Pancreas (tissue), 10 donors: ENCODE results near the gene KLF7. TPM values are rescaled to one million over a fixed set of nuclear protein-coding genes. Genes with fewer than 3 reads are reported as not detected.
A peak's percentile ranks its signal among the peaks of the same experiment; 100 is the strongest.

ENCODE experiments used
- ATAC-seq, 4 donors: fragments of 200-7000 bp; cut with Tn5 transposase; one replicate each; pipeline versions ENCODE4 v1.8.0 to v1.9.1; 2020; ENCODE audit warnings: mild to moderate bottlenecking in 4 of 4, moderate library complexity in 4 of 4
- DNase-seq, 6 donors: peaks; one replicate each; pipeline ENCODE4 v3.0.0-alpha.2; 2020
- FAIRE-seq: peaks from 2 replicates; lab custom pipeline; 2012; peaks lifted over from hg19 to GRCh38; lab: Jason Lieb, UNC
- H3K27ac ChIP-seq, 4 donors: fragments of 200-600 bp; sonication (generic); 1 replicate in 3 of 4; 2 replicates in 1 of 4; pipeline versions ENCODE4 v1.5.0 to v1.8.0; 2020
- H3K27me3 ChIP-seq, 4 donors: fragments of 200-600 bp; one replicate each; pipeline ENCODE4 v1.8.0; 2021
- H3K36me3 ChIP-seq, 3 donors: fragments of 200-600 bp; sonication (generic) in 1 of 3; one replicate each; pipeline versions ENCODE4 v1.5.0 to v1.8.0; 2020 to 2021
- H3K4me1 ChIP-seq, 3 donors: fragments of 200-600 bp; one replicate each; pipeline ENCODE4 v1.8.0; 2021
- H3K4me3 ChIP-seq, 4 donors: fragments of 200-600 bp; sonication (generic) in 2 of 4; one replicate each; pipeline versions ENCODE4 v1.5.0 to v1.8.0; 2020 to 2021
- H3K9me3 ChIP-seq, 4 donors: fragments of 200-600 bp; one replicate each; pipeline ENCODE4 v1.8.0; 2021
- CTCF ChIP-seq, 4 donors: fragments of 200-600 bp; sonication (generic) in 3 of 4; IDR thresholded peaks; one replicate each; pipeline versions ENCODE4 v1.5.0 to v1.8.0; 2021; ENCODE audit warnings: antibody characterized with exemption in 4 of 4
- WGBS, 2 donors: extraction: QIAGEN DNeasy Blood & Tissue Kit; methylation state at CpG; one replicate each; pipeline ENCODE4 v1.1.7; 2013; 5-methylcytosine and 5-hydroxymethylcytosine counted together
- intact Hi-C, 3 donors: fragments of 100-400 bp; cut with DNase I; formaldehyde crosslinking; loops; one replicate each; pipeline versions ENCODE4 v1.11.1 to v1.14.2; 2022
- polyA plus RNA-seq, 2 donors: library from polyadenylated mRNA; stranded (reverse); fragments of 200-250 nt; gene quantifications; one replicate each; pipeline ENCODE4 v1.2.3, GENCODE V29; 2013
- total RNA-seq, 6 donors: library from RNA; stranded (reverse); fragmentation: NEBNext Ultra II Directional in 4 of 6; extraction: Animal tissue kit (Norgen Biotek cat#: 25700) in 4 of 6; gene quantifications; one replicate each; pipeline versions ENCODE4 v1.2.1 to v1.2.4, GENCODE V29; 2021 to 2023
- donor health status: healthy with polysubstance abuse.
- donor health status: DM: no; HTN: no; CAD: no; lungs with moderate emphysema.
- donor health status: DM: no; HTN: no; CAD: no.
- donor health status: control.
- donor health status: control.
- donor health status: Bipolar disorder and iron deficiency.
- donor health status: DM: yes; HTN: yes; CAD: no.
- donor health status: DM: no; HTN: no; CAD: no.
- donor health status: DM: no; HTN: no; CAD: no.
- donor health status: DM: yes; HTN: yes; CAD: no.

The KLF7 gene
- total RNA-seq (10 to 100 TPM in 1 of 6 donors, 1 to 10 TPM in 5; 2.4 to 15.0 (median 6.8) TPM), polyA plus RNA-seq (1 to 10 TPM; 2.5 to 3.1 TPM)

GRCh38 chr2:207165121-207166038 is at the start of gene KLF7:
Gene KLF7 (minus strand): TSS chr2:207165948. CDS start chr2:207165568, 380 bp downstream.
- intact Hi-C loops, result no loop called here
- 1% methylated on average over 36 of the region's 36 CpGs for WGBS, 2 donors
- peaks cover 0 to 17% (median 8%) of the 10 kb centered on the region in 3 donors for H3K4me1 ChIP-seq

GRCh38 chr2:207215308-207215707 is 49.6 kb upstream of the KLF7 start:
- H3K9me3 ChIP-seq, result no peaks in the 10 kb centered on the region
- no peak for FAIRE-seq
- intact Hi-C loops, result no loop called here
- no peak for ATAC-seq
- H3K27ac ChIP-seq, result no peak overlapping the region
- H3K36me3 ChIP-seq, result no peaks in the 10 kb centered on the region
- TF ChIP-seq CTCF (IDR thresholded peaks at IDR 0.05), result no peak
- WGBS, 2 donors, result 40 to 44% methylated on average over 2 of the region's 2 CpGs
- H3K27me3 ChIP-seq, result no peaks in the 10 kb centered on the region
- H3K4me3 ChIP-seq, result no peak overlapping the region
- H3K4me1 ChIP-seq, result no peaks in the 10 kb centered on the region
- DNase-seq, result no peak

More at GRCh38 chr2:207165121-207166038, at the start of gene KLF7:
- peak within 1 kb of the TSS; percentile 63 to 94 (median 74) for H3K4me3 ChIP-seq
- H3K9me3 ChIP-seq, result no peaks in the 10 kb centered on the region
- TF ChIP-seq CTCF (IDR thresholded peaks at IDR 0.05), result no peak
- no peaks in the 10 kb centered on the region for H3K36me3 ChIP-seq
- no peak for FAIRE-seq
- H3K27me3 ChIP-seq, result no peaks in the 10 kb centered on the region
- peak; percentile 13 to 44 (median 28) for ATAC-seq
- peak within 1 kb of the TSS; percentile 100 for H3K27ac ChIP-seq
- DNase-seq, result peak; percentile 13 to 74 (median 48)

DNA sequence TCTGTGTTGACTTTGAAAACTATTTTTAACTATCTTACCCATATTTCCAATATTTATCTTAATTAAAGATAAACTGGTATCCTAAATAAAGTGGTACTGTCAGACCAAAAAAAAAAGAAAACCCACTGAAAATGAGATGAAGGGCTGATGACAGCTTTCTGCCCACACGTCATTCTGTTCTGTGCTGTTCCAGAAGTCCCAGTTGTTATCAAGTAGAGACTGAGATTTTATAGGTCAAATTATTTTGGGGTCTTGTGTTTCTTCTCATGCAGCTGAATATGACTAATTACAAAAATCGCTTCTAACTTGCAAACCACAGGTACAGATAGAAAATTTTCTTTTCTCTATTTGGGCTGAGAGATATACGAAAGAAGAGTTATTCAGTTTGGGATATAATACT is 48.7 kb upstream of the KLF7 start:
- Histone ChIP-seq H3K27ac (no peak overlapping the region), H3K27me3 (no peaks in the 10 kb centered on the region), H3K9me3 (no peaks in the 10 kb centered on the region), H3K4me1 (no peaks in the 10 kb centered on the region), H3K4me3 (no peak overlapping the region), H3K36me3 (no peaks in the 10 kb centered on the region)
- no peak for FAIRE-seq
- 73 to 74% methylated on average over 3 of the region's 3 CpGs for WGBS, 2 donors
- intact Hi-C loops, result no loop called here
- no peak for DNase-seq
- ATAC-seq, result no peak
- no peak for TF ChIP-seq CTCF (IDR thresholded peaks at IDR 0.05)

DNA sequence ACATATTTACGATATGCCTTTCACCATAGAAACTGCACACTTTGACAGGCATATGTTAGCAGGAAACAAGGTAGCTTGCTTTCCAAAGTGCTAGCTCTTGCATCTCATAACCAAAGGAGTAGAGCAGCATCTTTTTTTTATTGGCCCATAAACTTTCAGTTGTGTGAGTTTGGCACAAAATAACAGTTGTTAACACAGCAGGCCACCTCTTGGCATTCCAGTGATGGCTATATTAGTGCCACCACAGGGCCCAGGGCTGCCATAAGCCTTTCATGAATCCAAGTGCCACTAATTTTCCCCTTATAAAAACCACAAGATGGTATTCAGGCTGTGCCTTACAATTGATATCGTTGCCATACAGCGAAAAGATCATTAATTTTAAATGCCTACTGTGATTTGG is 40.3 kb upstream of the KLF7 start:
- DNase-seq, result no peak
- Histone ChIP-seq H3K27me3 (no peaks in the 10 kb centered on the region), H3K4me3 (no peak overlapping the region), H3K9me3 (no peaks in the 10 kb centered on the region), H3K27ac (no peak overlapping the region), H3K4me1 (no peaks in the 10 kb centered on the region), H3K36me3 (no peaks in the 10 kb centered on the region)
- no peak for ATAC-seq
- intact Hi-C loops, result no loop called here
- FAIRE-seq, result no peak
- WGBS, 2 donors, result 60 to 68% methylated on average over 3 of the region's 3 CpGs
- no peak for TF ChIP-seq CTCF (IDR thresholded peaks at IDR 0.05)
